GM04504 (cell line): ENCODE results near the gene UVRAG.
"Not testable (repeated sequence)": the region's sequence is repeated elsewhere in the genome, so short reads cannot be mapped to it uniquely, and the experiment has no call there.

Source experiments
- DNase-seq: peaks from one replicate; pipeline ENCODE4 v3.0.0-alpha.2; 2012; ENCODE audit warnings: low read depth

Gene UVRAG

GRCh38 chr11:76026862-76027261, 211.9 kb downstream of the UVRAG start:
- no peak for DNase-seq

GRCh38 chr11:76030286-76030685, 215.3 kb downstream of the UVRAG start:
- DNase-seq, result no peak

GRCh38 chr11:76030968-76031590, 216.1 kb downstream of the UVRAG start:
- peak; percentile 18 for DNase-seq

GRCh38 chr11:76033699-76034098, 218.7 kb downstream of the UVRAG start:
- DNase-seq, result no peak

- DNase-seq, result no peak
These were observed 220.0 kb downstream of the UVRAG start for GRCh38 chr11:76035020-76035419.

GRCh38 chr11:76038608-76039007, 223.6 kb downstream of the UVRAG start:
- DNase-seq, result no peak

GRCh38 chr11:76041208-76041607, 226.2 kb downstream of the UVRAG start:
- DNase-seq, result no peak

- no peak for DNase-seq
These were observed 229.8 kb downstream of the UVRAG start for GRCh38 chr11:76044750-76045320.

- no peak for DNase-seq
These were observed 232.2 kb downstream of the UVRAG start for GRCh38 chr11:76047231-76047630.

- no peak for DNase-seq
These were observed 232.8 kb downstream of the UVRAG start for GRCh38 chr11:76047766-76048165.

GRCh38 chr11:76048763-76049162, 233.8 kb downstream of the UVRAG start:
- DNase-seq, result no peak

- DNase-seq, result no peak
These were observed 234.5 kb downstream of the UVRAG start for GRCh38 chr11:76049511-76049910.

GRCh38 chr11:76051937-76052336, 236.9 kb downstream of the UVRAG start:
- no peak for DNase-seq

GRCh38 chr11:76054330-76054729, 239.3 kb downstream of the UVRAG start:
- DNase-seq, result no peak

GRCh38 chr11:76056876-76057275, 241.9 kb downstream of the UVRAG start:
- DNase-seq, result no peak

- not testable (repeated sequence) for DNase-seq
These were observed 245.5 kb downstream of the UVRAG start for GRCh38 chr11:76060475-76061036.

- DNase-seq, result no peak
These were observed 247.7 kb downstream of the UVRAG start for GRCh38 chr11:76062733-76063132.

- DNase-seq, result no peak
These were observed 249.2 kb downstream of the UVRAG start for GRCh38 chr11:76064192-76064591.

- DNase-seq, result no peak
These were observed 252.1 kb downstream of the UVRAG start for GRCh38 chr11:76067099-76067498.

GRCh38 chr11:76069001-76069400, 254.0 kb downstream of the UVRAG start:
- no peak for DNase-seq

- no peak for DNase-seq
These were observed 256.1 kb downstream of the UVRAG start for GRCh38 chr11:76071090-76071489.

GRCh38 chr11:76073724-76074123, 258.7 kb downstream of the UVRAG start:
- peak; percentile 64 for DNase-seq

GRCh38 chr11:76074148-76075095, 259.4 kb downstream of the UVRAG start:
- DNase-seq, result no peak
